GM12865 (cell line): ENCODE data around the gene SAV1.
"Not testable (repeated sequence)": the region's sequence is repeated elsewhere in the genome, so short reads cannot be mapped to it uniquely, and the experiment has no call there.

Experiments used
- DNase-seq: peaks from one replicate; pipeline ENCODE4 v3.0.0; 2010; ENCODE audit warnings: low read depth
- H3K4me3 ChIP-seq: 2 replicates; pipeline ENCODE4 v1.5.1; 2011; ENCODE audit warnings: mild to moderate bottlenecking, low read depth, low read length, control low read depth
- CTCF ChIP-seq: IDR thresholded peaks from 2 replicates; pipeline ENCODE4 v1.5.1; 2011; ENCODE audit warnings: low read length, control low read depth, low read depth, inconsistent platforms; ENCODE audit not compliant: insufficient read depth; ENCODE audit errors: missing control alignments

The SAV1 gene

GRCh38 chr14:50647753-50648152 is 20.4 kb downstream of the SAV1 start:
- peak overlapping the region; percentile 43 for H3K4me3 ChIP-seq
- no peak for TF ChIP-seq CTCF
- no peak for DNase-seq

- TF ChIP-seq CTCF: no peak
- H3K4me3 ChIP-seq: peak overlapping the region; percentile 43
These were observed 20.8 kb downstream of the SAV1 start for GRCh38 chr14:50647282-50647681.

GRCh38 chr14:50635141-50635540 is 33.0 kb downstream of the SAV1 start:
- no peak for TF ChIP-seq CTCF
- H3K4me3 ChIP-seq: no peak overlapping the region

More at GRCh38 chr14:50647282-50647681, 20.8 kb downstream of the SAV1 start:
- DNase-seq: peak; percentile 85

GRCh38 chr14:50633954-50634353 is 34.2 kb downstream of the SAV1 start:
- H3K4me3 ChIP-seq: no peak overlapping the region
- TF ChIP-seq CTCF: no peak
- DNase-seq: no peak

More at GRCh38 chr14:50635141-50635540, 33.0 kb downstream of the SAV1 start:
- DNase-seq: no peak

- no peak for DNase-seq
- no peak overlapping the region for H3K4me3 ChIP-seq
- TF ChIP-seq CTCF: no peak
These were observed 36.7 kb downstream of the SAV1 start for GRCh38 chr14:50631408-50631821.

GRCh38 chr14:50624947-50625346 is 43.2 kb downstream of the SAV1 start:
- DNase-seq, H3K4me3 ChIP-seq: not testable (repeated sequence)

GRCh38 chr14:50624447-50624846 is 43.7 kb downstream of the SAV1 start:
- no peak for TF ChIP-seq CTCF
- peak; percentile 38 for DNase-seq
- no peak overlapping the region for H3K4me3 ChIP-seq

- no peak for TF ChIP-seq CTCF
- no peak for DNase-seq
- H3K4me3 ChIP-seq: no peak overlapping the region
These were observed 45.1 kb downstream of the SAV1 start for GRCh38 chr14:50622978-50623377.
